Measurements from ENCODE around the gene AIPL1.
"Not testable (repeated sequence)": the region's sequence is repeated elsewhere in the genome, so short reads cannot be mapped to it uniquely, and the experiment has no call there.

The AIPL1 gene

GRCh38 chr17:6435051-6435450 is at the start of gene AIPL1:
AIPL1 (minus strand) TSS chr17:6435121; CDS start chr17:6435104, 17 bp downstream.
- no peak for DNase-seq

GRCh38 chr17:6483507-6483906 is 48.6 kb upstream of the AIPL1 start:
- DNase-seq = no peak

GRCh38 chr17:6482796-6483195 is 47.9 kb upstream of the AIPL1 start:
- DNase-seq = not testable (repeated sequence)

- no peak for DNase-seq
Observed at GRCh38 chr17:6482105-6482455, 47.2 kb upstream of the AIPL1 start.

- DNase-seq = no peak
Observed at GRCh38 chr17:6480303-6480675, 45.4 kb upstream of the AIPL1 start.

GRCh38 chr17:6479622-6480302 is 44.8 kb upstream of the AIPL1 start:
- peak in 1 of 56 donors; percentile 15 for DNase-seq

- no peak for DNase-seq
Observed at GRCh38 chr17:6478486-6478885, 43.6 kb upstream of the AIPL1 start.

- DNase-seq = no peak
Observed at GRCh38 chr17:6477831-6478383, 43.0 kb upstream of the AIPL1 start.

- DNase-seq = peak in 1 of 56 donors; percentile 57
Observed at GRCh38 chr17:6476810-6477179, 41.9 kb upstream of the AIPL1 start.

- no peak for DNase-seq
Observed at GRCh38 chr17:6476076-6476809, 41.3 kb upstream of the AIPL1 start.

- DNase-seq = peak in 4 of 56 donors; percentile 13 to 45 (median 22)
Observed at GRCh38 chr17:6475411-6475810, 40.5 kb upstream of the AIPL1 start.

- DNase-seq = peak in 1 of 56 donors; percentile 11
Observed at GRCh38 chr17:6474906-6475305, 40.0 kb upstream of the AIPL1 start.

GRCh38 chr17:6474376-6474775 is 39.5 kb upstream of the AIPL1 start:
- DNase-seq = no peak

- DNase-seq = peak in 51 of 56 donors; percentile 7 to 79 (median 51)
Observed at GRCh38 chr17:6473128-6473767, 38.3 kb upstream of the AIPL1 start.

GRCh38 chr17:6472517-6472916 is 37.6 kb upstream of the AIPL1 start:
- no peak for DNase-seq

GRCh38 chr17:6471531-6472465 is 36.9 kb upstream of the AIPL1 start:
- DNase-seq = no peak

GRCh38 chr17:6470751-6471521 is 36.0 kb upstream of the AIPL1 start:
- DNase-seq = peak in 1 of 56 donors; percentile 13

- DNase-seq = no peak
Observed at GRCh38 chr17:6470146-6470718, 35.3 kb upstream of the AIPL1 start.

- no peak for DNase-seq
Observed at GRCh38 chr17:6468051-6468790, 33.3 kb upstream of the AIPL1 start.

All from amygdala (tissue), 56 donors.